K562 (cell line): ENCODE measurements around the gene PSMD2. TPM values are rescaled to one million over a fixed set of nuclear protein-coding genes. Genes with fewer than 3 reads are reported as not detected.

Experiments used
- ATAC-seq: fragments of 200-7000 bp; cut with Tn5 transposase; 3 replicates; pipeline ENCODE4 v1.9.1; 2020; ENCODE audit warnings: moderate library complexity
- BruUV-seq: library from RNA; stranded (reverse); fragments of 400-500 nt; replicated peaks from 2 replicates; lab custom pipeline; 2021; lab: Mats Ljungman, UMichigan
- CTCF ChIA-PET: fragments of 300-600 bp; formaldehyde crosslinking; extraction: SDS; loops from one replicate; lab custom pipeline; 2021; ENCODE audit warnings: low intra/inter-chr PET ratio; lab: Yijun Ruan, JAX
- POLR2A ChIA-PET: fragments of 300-600, 350-650 bp; sonication (Branson Sonifier 250); formaldehyde crosslinking; extraction: SDS; loops from one replicate; lab custom pipeline; 2021; ENCODE audit warnings: antibody characterized with exemption, inconsistent platforms; lab: Yijun Ruan, JAX
- DNase-seq, 4 experiments: peaks; one replicate each; pipeline versions ENCODE4 v3.0.0 to v3.0.0-alpha.2; 2011 to 2018; ENCODE audit warnings: low spot score in 3 of 4, mixed read lengths in 3 of 4; ENCODE audit errors: extremely low read depth in 1 of 4
- FAIRE-seq: peaks from 2 replicates; lab custom pipeline; 2011; peaks lifted over from hg19 to GRCh38; lab: Jason Lieb, UNC
- H2AFZ ChIP-seq: 2 replicates; pipeline ENCODE4 v1.6.0; 2011; ENCODE audit warnings: low read depth, low read length, control low read depth, inconsistent platforms
- H3K27ac ChIP-seq: fragments of 200-600 bp; 3 replicates; pipeline ENCODE4 v1.8.0; 2011; ENCODE audit warnings: low read depth, mild to moderate bottlenecking, control low read depth, inconsistent platforms, low read length, moderate library complexity, mixed read lengths; ENCODE audit errors: extremely low read depth
- H3K27me3 ChIP-seq, 2 experiments: fragments of 300-600 bp in 1 of 2; 2 replicates in 1 of 2; 3 replicates in 1 of 2; pipeline versions ENCODE4 v1.6.0 to v1.8.0; 2011; ENCODE audit warnings: inconsistent platforms in 2 of 2, low read length in 2 of 2, mild to moderate bottlenecking in 1 of 2, mixed read lengths in 1 of 2, moderate library complexity in 1 of 2; ENCODE audit not compliant: control insufficient read depth in 2 of 2, insufficient read depth in 2 of 2
- H3K36me3 ChIP-seq: fragments of 300-600 bp; 3 replicates; pipeline ENCODE4 v1.8.0; 2011; ENCODE audit warnings: mild to moderate bottlenecking, low read length, inconsistent platforms; ENCODE audit not compliant: control insufficient read depth, insufficient read depth
- H3K4me1 ChIP-seq, 2 experiments: fragments of 200-600 bp in 1 of 2; replicated peaks in 1 of 2; 2 replicates in 1 of 2; 3 replicates in 1 of 2; pipeline versions ENCODE4 v1.5.1 to v1.8.0; 2011; ENCODE audit warnings: inconsistent platforms in 2 of 2, low read length in 2 of 2, mild to moderate bottlenecking in 1 of 2, mixed read lengths in 1 of 2, moderate library complexity in 1 of 2; ENCODE audit not compliant: control insufficient read depth in 2 of 2, insufficient read depth in 2 of 2
- H3K4me2 ChIP-seq: 2 replicates; pipeline ENCODE4 v1.6.1; 2011; ENCODE audit warnings: low read length, control low read depth, inconsistent platforms, mixed read lengths; ENCODE audit not compliant: insufficient read depth
- H3K4me3 ChIP-seq: fragments of 200-600 bp; sonication (generic), shearing (Covaris generic); 2 replicates; pipeline ENCODE4 v1.5.1; 2016; ENCODE audit warnings: control low read depth, inconsistent platforms
- H3K79me2 ChIP-seq: fragments of 200-600 bp; 3 replicates; pipeline ENCODE4 v1.8.0; 2011; ENCODE audit warnings: low read length, inconsistent platforms; ENCODE audit not compliant: control insufficient read depth, insufficient read depth
- H3K9ac ChIP-seq, 2 experiments: 2 replicates each; pipeline versions ENCODE4 v1.6.0 to v1.6.1; 2011; ENCODE audit warnings: low read depth in 2 of 2, low read length in 2 of 2, control low read depth in 1 of 2, inconsistent platforms in 1 of 2, mild to moderate bottlenecking in 1 of 2, mixed read lengths in 1 of 2; ENCODE audit not compliant: insufficient read depth in 1 of 2
- H3K9me1 ChIP-seq: one replicate; pipeline ENCODE4 v1.6.0; 2011; ENCODE audit warnings: inconsistent platforms, mild to moderate bottlenecking, low read length, moderate library complexity; ENCODE audit not compliant: control insufficient read depth, insufficient read depth
- H3K9me3 ChIP-seq: replicated peaks from 2 replicates; pipeline ENCODE4 v1.5.1; 2011; ENCODE audit warnings: low read depth, low read length, inconsistent platforms; ENCODE audit not compliant: control insufficient read depth, insufficient read depth
- H4K20me1 ChIP-seq: replicated peaks from 2 replicates; pipeline ENCODE4 v1.6.1; 2011; ENCODE audit warnings: low read length, inconsistent platforms, mixed read lengths; ENCODE audit not compliant: control insufficient read depth, insufficient read depth
- CSDE1 ChIP-seq, 2 experiments: fragments of 450-650 bp; IDR thresholded peaks; 2 replicates each; pipeline ENCODE4 v1.6.1; 2016; ENCODE audit warnings: mild to moderate bottlenecking in 1 of 2
- NFYB ChIP-seq: IDR thresholded peaks from 2 replicates; pipeline ENCODE4 v1.6.1; 2011; ENCODE audit warnings: mild to moderate bottlenecking, moderate library complexity; ENCODE audit not compliant: insufficient read length; ENCODE audit errors: extremely low read depth
- TEAD2 ChIP-seq: fragments of 450-650 bp; IDR thresholded peaks from 2 replicates; pipeline ENCODE4 v1.6.1; 2016; ENCODE audit warnings: missing genetic modification characterization, control low read depth, missing compliant biosample characterization
- ZBTB5 ChIP-seq: fragments of 450-650 bp; IDR thresholded peaks from 2 replicates; pipeline ENCODE4 v1.6.1; 2017; ENCODE audit warnings: antibody characterized with exemption
- ZNF316 ChIP-seq: fragments of 450-650 bp; IDR thresholded peaks from 2 replicates; pipeline ENCODE4 v1.6.1; 2016
- ZNF785 ChIP-seq: fragments of 250-450 bp; sonication (Bioruptor Pico); IDR thresholded peaks from 2 replicates; pipeline ENCODE4 v1.4.0; 2020; ENCODE audit warnings: mild to moderate bottlenecking
- WGBS: fragments of 100-300 bp; shearing (Covaris generic); methylation state at CpG from one replicate; pipeline ENCODE4 v1.1.6; 2016; ENCODE audit warnings: low coverage, mixed read lengths; ENCODE audit not compliant: insufficient coverage; ENCODE audit errors: missing lambda C conversion rate; 5-methylcytosine and 5-hydroxymethylcytosine counted together
- in situ Hi-C: fragments of 300-500 bp; cut with MboI; formaldehyde crosslinking; loops from 4 replicates; pipeline ENCODE4 v1.15.0; 2018; ENCODE audit warnings: inconsistent platforms, mixed read lengths
- intact Hi-C: fragments of 100-400 bp; cut with micrococcal nuclease; formaldehyde crosslinking; loops from 2 replicates; pipeline ENCODE4 v1.14.2; 2022
- polyA plus RNA-seq, 8 experiments: library from polyadenylated mRNA; depleted of rRNA in 4 of 8; stranded (reverse) in 5 of 8; unstranded in 3 of 8; fragments of >200 nt; fragmentation: Nextera tagmentation in 2 of 8; fragmentation: Illumina TruSeq in 1 of 8; extraction: Ambion mirVana in 2 of 8; extraction: Trizol in 1 of 8; gene quantifications; 2 replicates each; pipeline versions ENCODE4 v1.2.1 to v1.2.3, GENCODE V29; 2011 to 2014; ENCODE audit warnings: inconsistent platforms in 1 of 8, missing spikeins in 1 of 8
- total RNA-seq, 7 experiments: library from RNA; depleted of rRNA in 6 of 7; stranded (reverse); fragments of >200 nt in 6 of 7; fragmentation: Illumina TruSeq in 2 of 7; extraction: Trizol in 2 of 7; gene quantifications; 2 replicates each; pipeline versions ENCODE4 v1.2.1 to v1.2.3, GENCODE V29; 2011 to 2021; ENCODE audit warnings: low replicate concordance in 1 of 7
- TF ChIP-seq, protein P1 (sequence below): fragments of 250-450 bp; sonication (Bioruptor Pico); IDR thresholded peaks from 2 replicates; pipeline ENCODE4 v1.4.0; 2020

Gene PSMD2
- total and polyA plus RNA-seq, 9 of the 15 experiments (the other 6 are each of a cell fraction or from before 2014, with no cell fraction given): 152 to 484 (median 295) TPM

GRCh38 chr3:184275961-184276910 is 22.8 kb upstream of the PSMD2 start, which contains the start of gene ECE2:
ECE2 (plus strand) TSS chr3:184276022; CDS start chr3:184276154, 132 bp downstream.
- Histone ChIP-seq H2AFZ (0 out of 2 replicates have a peak within 1 kb of the TSS, but pooled peaks have one; percentile 24), H4K20me1 (no peaks in the 10 kb centered on the region; the same call in 1 of the 2 replicates), H3K27me3 (peaks cover 44 to 47% of the 10 kb centered on the region in 2 experiments), H3K79me2 (no peaks in the 10 kb centered on the region), H3K27ac (no peak within 1 kb of the TSS), H3K4me3 (no peak within 1 kb of the TSS), H3K4me1 (peaks cover 0 to 8% of the 10 kb centered on the region in 2 experiments; a peak in 1 of 5 replicates), H3K4me2 (no peak within 1 kb of the TSS), H3K9me3 (no peaks in the 10 kb centered on the region), H3K9ac (peak within 1 kb of the TSS in 1 of 2 experiments; percentile 10; a peak in 1 of 4 replicates), H3K36me3 (no peaks in the 10 kb centered on the region), H3K9me1 (no peaks in the 10 kb centered on the region)
- peak in 2 of 4 experiments; percentile 61 to 63 for DNase-seq
- in situ Hi-C loops (no loop called here), intact Hi-C loops (no loop called here)
- ChIA-PET POLR2A (interaction anchor here (1.0 kb wide), 1 partner anchor 18 kb away, joined by 4 read pairs; no protein-coding TSS in a partner anchor), CTCF (no interaction called here)
- 13% methylated on average over 17 of the region's 65 CpGs for WGBS
- no peak for FAIRE-seq
- TF ChIP-seq, protein P1, sequence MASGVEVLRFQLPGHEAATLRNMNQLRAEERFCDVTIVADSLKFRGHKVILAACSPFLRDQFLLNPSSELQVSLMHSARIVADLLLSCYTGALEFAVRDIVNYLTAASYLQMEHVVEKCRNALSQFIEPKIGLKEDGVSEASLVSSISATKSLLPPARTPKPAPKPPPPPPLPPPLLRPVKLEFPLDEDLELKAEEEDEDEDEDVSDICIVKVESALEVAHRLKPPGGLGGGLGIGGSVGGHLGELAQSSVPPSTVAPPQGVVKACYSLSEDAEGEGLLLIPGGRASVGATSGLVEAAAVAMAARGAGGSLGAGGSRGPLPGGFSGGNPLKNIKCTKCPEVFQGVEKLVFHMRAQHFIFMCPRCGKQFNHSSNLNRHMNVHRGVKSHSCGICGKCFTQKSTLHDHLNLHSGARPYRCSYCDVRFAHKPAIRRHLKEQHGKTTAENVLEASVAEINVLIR (CRISPR knock-in tag): no peak
- TF ChIP-seq TEAD2 (tag): no peak
- no peak for TF ChIP-seq CSDE1 (IDR thresholded peaks at IDR 0.05)
- TF ChIP-seq ZNF785: no peak
- TF ChIP-seq ZBTB5: no peak
- TF ChIP-seq NFYB: no peak
- 0 out of 2 replicates have a peak, but pooled peaks have one; percentile 10 for TF ChIP-seq ZNF316
- ATAC-seq: peak; percentile 67
- BruUV-seq: no TSS peak
